Transverse colon (tissue), 3 donors: Measurements from ENCODE around the gene TM4SF4.

Source experiments
- CTCF ChIP-seq, 5 experiments: fragments of 200-600 bp in 3 of 5; fragments of 450-650 bp in 2 of 5; sonication (generic) in 3 of 5; IDR thresholded peaks; 1 replicate in 2 of 5; 2 replicates in 3 of 5; pipeline ENCODE4 v1.5.1; 2016 to 2017; ENCODE audit warnings: antibody characterized with exemption in 5 of 5, inconsistent platforms in 3 of 5, mild to moderate bottlenecking in 2 of 5, moderate library complexity in 1 of 5
- POLR2A ChIP-seq: fragments of 450-650 bp; IDR thresholded peaks from one replicate; pipeline ENCODE4 v1.6.1; 2016; ENCODE audit warnings: antibody characterized with exemption, mild to moderate bottlenecking, moderate library complexity

- TF ChIP-seq POLR2A, result no peak
- no peak for TF ChIP-seq CTCF (IDR thresholded peaks at IDR 0.05)
Observed at GRCh38 chr3:149475451-149476060, 1.1 kb downstream of the TM4SF4 start.
